ENCODE measurements around the gene SYP. TPM values are rescaled to one million over a fixed set of nuclear protein-coding genes. Genes with fewer than 3 reads are reported as not detected.
"Not testable (repeated sequence)": the region's sequence is repeated elsewhere in the genome, so short reads cannot be mapped to it uniquely, and the experiment has no call there.

Gene SYP
- total RNA-seq, 4 donors from 2014 or later = 2.0 to 4.4 (median 3.0) TPM; not detected in 1

GRCh38 chrX:49176421-49177326 lies 23.3 kb downstream of the SYP start:
- intact Hi-C loops (cut with DNase I; ENCODE audit: low total_unique reads) = no loop called here
- H3K27me3 ChIP-seq = no peaks in the 10 kb centered on the region
- no peak for TF ChIP-seq POLR2A (IDR thresholded peaks at IDR 0.05)
- TF ChIP-seq CTCF (IDR thresholded peaks at IDR 0.05) = no peak
- no peaks in the 10 kb centered on the region for H3K4me1 ChIP-seq
- H3K4me3 ChIP-seq = no peak overlapping the region
- no peak overlapping the region for H3K27ac ChIP-seq
- DNase-seq = no peak
- no peaks in the 10 kb centered on the region for H3K9me3 ChIP-seq
- H3K36me3 ChIP-seq = no peaks in the 10 kb centered on the region

GRCh38 chrX:49175435-49176274 lies 24.3 kb downstream of the SYP start:
- Histone ChIP-seq H3K27me3 (no peaks in the 10 kb centered on the region), H3K27ac (no peak overlapping the region), H3K9me3 (no peaks in the 10 kb centered on the region), H3K36me3 (no peaks in the 10 kb centered on the region), H3K4me3 (no peak overlapping the region), H3K4me1 (no peaks in the 10 kb centered on the region)
- no peak for DNase-seq
- intact Hi-C loops (cut with DNase I; ENCODE audit: low total_unique reads) = no loop called here
- no peak for TF ChIP-seq CTCF (IDR thresholded peaks at IDR 0.05)
- TF ChIP-seq POLR2A (IDR thresholded peaks at IDR 0.05) = no peak

GRCh38 chrX:49174723-49175122 lies 25.3 kb downstream of the SYP start:
- Histone ChIP-seq H3K4me3 (no peak overlapping the region), H3K36me3 (no peaks in the 10 kb centered on the region), H3K9me3 (no peaks in the 10 kb centered on the region), H3K27me3 (no peaks in the 10 kb centered on the region), H3K27ac (no peak overlapping the region), H3K4me1 (no peaks in the 10 kb centered on the region)
- TF ChIP-seq CTCF (IDR thresholded peaks at IDR 0.05) (no peak), POLR2A (IDR thresholded peaks at IDR 0.05) (no peak)
- intact Hi-C loops (cut with DNase I; ENCODE audit: low total_unique reads) = no loop called here
- no peak for DNase-seq

GRCh38 chrX:49173544-49173943 lies 26.4 kb downstream of the SYP start:
- H3K4me3 ChIP-seq; H3K36me3 ChIP-seq; H3K27me3 ChIP-seq; H3K9me3 ChIP-seq; DNase-seq; intact Hi-C loops (cut with DNase I; ENCODE audit: low total_unique reads); H3K4me1 ChIP-seq: not testable (repeated sequence)
- peak overlapping the region in 1 of 2 donors; percentile 83 for H3K27ac ChIP-seq

GRCh38 chrX:49172280-49172780 lies 27.7 kb downstream of the SYP start:
- peak; percentile 62 to 67 for DNase-seq
- no peaks in the 10 kb centered on the region for H3K27me3 ChIP-seq
- no peaks in the 10 kb centered on the region for H3K4me1 ChIP-seq
- no peaks in the 10 kb centered on the region for H3K9me3 ChIP-seq
- peak overlapping the region; percentile 83 to 91 for H3K27ac ChIP-seq
- intact Hi-C loops (cut with DNase I; ENCODE audit: low total_unique reads) = no loop called here
- no peaks in the 10 kb centered on the region for H3K36me3 ChIP-seq
- TF ChIP-seq POLR2A (IDR thresholded peaks at IDR 0.05) = no peak
- TF ChIP-seq CTCF (IDR thresholded peaks at IDR 0.05) = no peak
- peak overlapping the region; percentile 58 to 61 for H3K4me3 ChIP-seq
